ENCODE measurements around the gene POU2F1.

GRCh38 chr1:167263819-167264464 lies 43.3 kb downstream of the POU2F1 start:
- TF ChIP-seq CTCF (IDR thresholded peaks at IDR 0.05; ENCODE audit: insufficient read depth, low read length, poor library complexity, severe bottlenecking) (no peak), EZH2phosphoT487 (conservative IDR thresholded peaks at IDR 0.05; ENCODE audit: low read length) (no peak)

Measured in SU-DHL-6 (cell line).